Chondrocyte (in vitro differentiated cells): ENCODE measurements around the gene H2AZ2. TPM values are rescaled to one million over a fixed set of nuclear protein-coding genes. Genes with fewer than 3 reads are reported as not detected.
A peak's percentile ranks its signal among the peaks of the same experiment; 100 is the strongest.

ENCODE experiments used
- DNase-seq: peaks from one replicate; pipeline ENCODE4 v3.0.0; 2021; ENCODE audit warnings: mixed read lengths, low spot score
- H3K27ac Mint-ChIP-seq: one replicate; pipeline ENCODE4 v1.8.0; 2021; ENCODE audit warnings: mild to moderate bottlenecking, moderate library complexity, mixed read lengths; ENCODE audit not compliant: unreplicated experiment
- H3K27me3 Mint-ChIP-seq: 2 replicates; pipeline ENCODE4 v1.8.0; 2021; ENCODE audit warnings: low read depth, mixed read lengths
- H3K36me3 Mint-ChIP-seq: 2 replicates; pipeline ENCODE4 v1.8.0; 2021; ENCODE audit warnings: low read depth, mixed read lengths
- H3K4me1 Mint-ChIP-seq: 2 replicates; pipeline ENCODE4 v1.8.0; 2021; ENCODE audit warnings: low read depth, mild to moderate bottlenecking, mixed read lengths
- H3K4me3 Mint-ChIP-seq: one replicate; pipeline ENCODE4 v1.8.0; 2021; ENCODE audit warnings: mild to moderate bottlenecking, moderate library complexity, mixed read lengths; ENCODE audit not compliant: unreplicated experiment
- H3K9me3 Mint-ChIP-seq: 2 replicates; pipeline ENCODE4 v1.8.0; 2021; ENCODE audit warnings: low read depth, mixed read lengths
- CTCF ChIP-seq: fragments of 200-600 bp; sonication (generic); IDR thresholded peaks from 2 replicates; pipeline ENCODE4 v1.5.0; 2021; ENCODE audit warnings: antibody characterized with exemption, mild to moderate bottlenecking, moderate library complexity
- total RNA-seq: library from RNA; stranded (reverse); gene quantifications from 3 replicates; pipeline ENCODE4 v1.2.1, GENCODE V29; 2021

Gene H2AZ2
- total RNA-seq, 1 donor from 2014 or later: 119 TPM

- Mint-ChIP-seq H3K9me3 (no peaks in the 10 kb centered on the region), H3K4me3 (no peak overlapping the region), H3K36me3 (peaks cover 2% of the 10 kb centered on the region), H3K4me1 (no peaks in the 10 kb centered on the region), H3K27me3 (no peaks in the 10 kb centered on the region), H3K27ac (no peak overlapping the region)
- no peak for TF ChIP-seq CTCF
- DNase-seq: no peak
Measured at GRCh38 chr7:44891372-44891771, 43.5 kb upstream of the H2AZ2 start.

- DNase-seq: no peak
- peaks cover 7% of the 10 kb centered on the region for H3K36me3 Mint-ChIP-seq
- H3K9me3 Mint-ChIP-seq: no peaks in the 10 kb centered on the region
Measured at GRCh38 chr7:44889086-44889781, 41.3 kb upstream of the H2AZ2 start.

GRCh38 chr7:44887293-44887692 is 39.4 kb upstream of the H2AZ2 start:
- H3K27ac Mint-ChIP-seq: no peak overlapping the region
- no peaks in the 10 kb centered on the region for H3K27me3 Mint-ChIP-seq
- DNase-seq: no peak
- H3K4me1 Mint-ChIP-seq: peaks cover 29% of the 10 kb centered on the region
- no peak overlapping the region for H3K4me3 Mint-ChIP-seq
- H3K36me3 Mint-ChIP-seq: peaks cover 5% of the 10 kb centered on the region
- no peak for TF ChIP-seq CTCF
- H3K9me3 Mint-ChIP-seq: no peaks in the 10 kb centered on the region

More at GRCh38 chr7:44889086-44889781, 41.3 kb upstream of the H2AZ2 start:
- no peak overlapping the region for H3K27ac Mint-ChIP-seq
- H3K4me1 Mint-ChIP-seq: peaks cover 10% of the 10 kb centered on the region
- H3K27me3 Mint-ChIP-seq: no peaks in the 10 kb centered on the region
- no peak for TF ChIP-seq CTCF
- H3K4me3 Mint-ChIP-seq: no peak overlapping the region

GRCh38 chr7:44885394-44886317 is 37.8 kb upstream of the H2AZ2 start, which contains the start of gene PURB:
Gene PURB (minus strand): TSS chr7:44885530. CDS start chr7:44885348, 182 bp downstream.
- Mint-ChIP-seq H3K9me3 (no peaks in the 10 kb centered on the region), H3K36me3 (peaks cover 6% of the 10 kb centered on the region), H3K4me3 (peak within 1 kb of the TSS; percentile 95), H3K4me1 (peaks cover 44% of the 10 kb centered on the region), H3K27ac (peak within 1 kb of the TSS; percentile 100), H3K27me3 (no peaks in the 10 kb centered on the region)
- DNase-seq: no peak
- peak; percentile 10 for TF ChIP-seq CTCF

GRCh38 chr7:44884621-44885393 is 36.9 kb upstream of the H2AZ2 start:
- Mint-ChIP-seq H3K4me3 (peak overlapping the region; percentile 95), H3K36me3 (peaks cover 10% of the 10 kb centered on the region), H3K27me3 (no peaks in the 10 kb centered on the region), H3K27ac (peak overlapping the region; percentile 97), H3K9me3 (no peaks in the 10 kb centered on the region), H3K4me1 (peaks cover 53% of the 10 kb centered on the region)
- no peak for DNase-seq
- peak; percentile 8 for TF ChIP-seq CTCF
